ENCODE data around the gene GAP43. TPM values are rescaled to one million over a fixed set of nuclear protein-coding genes. Genes with fewer than 3 reads are reported as not detected.

Gene GAP43
- total RNA-seq, 6 experiments from 2014 or later = 0.09 TPM; not detected in 5

DNA sequence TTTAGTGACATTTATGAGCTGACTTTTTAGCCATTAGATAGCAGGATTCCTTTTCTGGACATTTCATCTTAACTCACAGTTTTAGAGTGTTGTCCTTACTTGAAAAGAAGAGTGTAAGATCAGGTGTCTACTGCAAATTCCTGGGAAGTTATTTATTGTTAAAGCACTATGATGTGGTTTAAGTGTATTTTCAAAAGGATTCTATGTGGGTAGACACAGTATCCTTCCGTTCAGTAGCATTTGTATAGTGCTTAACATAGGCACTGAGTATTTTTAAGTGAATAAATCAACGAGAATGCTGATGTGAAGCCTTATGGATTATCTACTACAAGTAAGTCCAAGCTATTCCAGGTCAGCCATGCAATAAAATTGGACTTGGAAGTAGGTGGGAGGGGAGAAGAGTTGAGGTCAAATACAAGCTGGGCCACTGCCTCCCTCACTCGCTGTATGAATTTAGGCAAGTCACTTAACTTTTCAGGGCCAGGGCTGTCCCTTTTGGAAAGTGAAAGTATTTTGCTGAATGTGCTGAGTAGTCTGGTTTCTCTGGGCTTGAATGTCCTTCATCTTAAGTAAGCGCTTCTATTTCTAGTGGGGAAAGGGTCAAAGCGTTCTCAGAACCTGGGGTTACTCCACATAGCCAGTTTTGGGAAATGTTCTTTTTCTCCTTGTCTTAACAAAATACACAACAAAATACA is 48.6 kb downstream of the GAP43 start:
- TF ChIP-seq, protein P1, sequence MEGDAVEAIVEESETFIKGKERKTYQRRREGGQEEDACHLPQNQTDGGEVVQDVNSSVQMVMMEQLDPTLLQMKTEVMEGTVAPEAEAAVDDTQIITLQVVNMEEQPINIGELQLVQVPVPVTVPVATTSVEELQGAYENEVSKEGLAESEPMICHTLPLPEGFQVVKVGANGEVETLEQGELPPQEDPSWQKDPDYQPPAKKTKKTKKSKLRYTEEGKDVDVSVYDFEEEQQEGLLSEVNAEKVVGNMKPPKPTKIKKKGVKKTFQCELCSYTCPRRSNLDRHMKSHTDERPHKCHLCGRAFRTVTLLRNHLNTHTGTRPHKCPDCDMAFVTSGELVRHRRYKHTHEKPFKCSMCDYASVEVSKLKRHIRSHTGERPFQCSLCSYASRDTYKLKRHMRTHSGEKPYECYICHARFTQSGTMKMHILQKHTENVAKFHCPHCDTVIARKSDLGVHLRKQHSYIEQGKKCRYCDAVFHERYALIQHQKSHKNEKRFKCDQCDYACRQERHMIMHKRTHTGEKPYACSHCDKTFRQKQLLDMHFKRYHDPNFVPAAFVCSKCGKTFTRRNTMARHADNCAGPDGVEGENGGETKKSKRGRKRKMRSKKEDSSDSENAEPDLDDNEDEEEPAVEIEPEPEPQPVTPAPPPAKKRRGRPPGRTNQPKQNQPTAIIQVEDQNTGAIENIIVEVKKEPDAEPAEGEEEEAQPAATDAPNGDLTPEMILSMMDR (IDR thresholded peaks at IDR 0.05) = no peak
- no peaks in the 10 kb centered on the region for H3K36me3 Mint-ChIP-seq (ENCODE audit: low read depth)
- DNase-seq = no peak
- H3K27ac Mint-ChIP-seq = no peak overlapping the region
- H3K4me1 Mint-ChIP-seq (ENCODE audit: low read depth) = peaks cover 6% of the 10 kb centered on the region; the same call in 1 of the 2 replicates
- H3K9me3 Mint-ChIP-seq = no peaks in the 10 kb centered on the region
- peak overlapping the region; percentile 51; the same call in 1 of the 2 replicates for H3K4me3 Mint-ChIP-seq
- H3K27me3 Mint-ChIP-seq (ENCODE audit: insufficient read depth) = peaks cover 11% of the 10 kb centered on the region

GRCh38 chr3:115673881-115674280 is 50.6 kb downstream of the GAP43 start:
- no peak overlapping the region for H3K4me3 Mint-ChIP-seq
- H3K4me1 Mint-ChIP-seq (ENCODE audit: low read depth) = no peaks in the 10 kb centered on the region
- no peak for DNase-seq
- no peaks in the 10 kb centered on the region for H3K9me3 Mint-ChIP-seq
- H3K27me3 Mint-ChIP-seq (ENCODE audit: insufficient read depth) = peaks cover 13% of the 10 kb centered on the region; the same call in 1 of the 2 replicates
- no peak overlapping the region for H3K27ac Mint-ChIP-seq
- H3K36me3 Mint-ChIP-seq (ENCODE audit: low read depth) = no peaks in the 10 kb centered on the region
- TF ChIP-seq, protein P1 (IDR thresholded peaks at IDR 0.05) = no peak

GRCh38 chr3:115676336-115676735 is 53.0 kb downstream of the GAP43 start:
- H3K4me3 Mint-ChIP-seq = no peak overlapping the region
- DNase-seq = no peak
- no peaks in the 10 kb centered on the region for H3K36me3 Mint-ChIP-seq (ENCODE audit: low read depth)
- no peaks in the 10 kb centered on the region for H3K4me1 Mint-ChIP-seq (ENCODE audit: low read depth)
- H3K27me3 Mint-ChIP-seq (ENCODE audit: insufficient read depth) = peaks cover 17% of the 10 kb centered on the region; the same call in 1 of the 2 replicates
- TF ChIP-seq, protein P1 (IDR thresholded peaks at IDR 0.05) = no peak
- H3K27ac Mint-ChIP-seq = no peak overlapping the region
- no peaks in the 10 kb centered on the region for H3K9me3 Mint-ChIP-seq

DNA sequence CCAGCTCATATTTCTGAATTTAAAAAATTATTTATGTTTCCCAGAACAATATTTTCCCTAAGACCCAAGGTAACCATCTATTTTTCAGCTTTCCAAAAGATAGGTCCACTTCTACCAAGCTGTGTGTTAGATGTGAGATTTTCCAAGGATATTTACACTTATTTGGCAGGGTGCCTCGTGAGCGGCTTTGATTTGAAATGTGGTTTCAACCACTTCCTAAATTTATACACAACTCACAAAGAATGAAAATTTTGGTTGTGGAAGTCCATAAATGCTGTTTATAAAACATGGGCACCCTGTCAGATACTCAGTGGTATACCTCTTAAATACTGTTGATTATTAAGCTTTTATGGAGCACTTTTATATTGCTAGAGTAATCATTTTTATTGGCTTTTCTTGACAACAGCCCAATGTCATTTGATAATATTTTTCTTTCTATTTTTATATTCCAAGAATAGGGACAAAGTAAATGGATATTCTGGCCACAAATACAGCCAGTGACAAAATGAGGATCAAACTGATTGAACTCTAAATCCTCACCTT is 57.6 kb downstream of the GAP43 start:
- no peaks in the 10 kb centered on the region for H3K36me3 Mint-ChIP-seq (ENCODE audit: low read depth)
- H3K27me3 Mint-ChIP-seq (ENCODE audit: insufficient read depth) = peaks cover 9% of the 10 kb centered on the region; the same call in 1 of the 2 replicates
- no peak for DNase-seq
- H3K4me1 Mint-ChIP-seq (ENCODE audit: low read depth) = no peaks in the 10 kb centered on the region
- H3K27ac Mint-ChIP-seq = no peak overlapping the region
- TF ChIP-seq, protein P1 (IDR thresholded peaks at IDR 0.05) = no peak
- H3K9me3 Mint-ChIP-seq = no peaks in the 10 kb centered on the region
- H3K4me3 Mint-ChIP-seq = no peak overlapping the region

- Mint-ChIP-seq H3K4me3 (no peak overlapping the region), H3K4me1 (ENCODE audit: low read depth) (no peaks in the 10 kb centered on the region), H3K36me3 (ENCODE audit: low read depth) (no peaks in the 10 kb centered on the region), H3K27ac (no peak overlapping the region), H3K9me3 (no peaks in the 10 kb centered on the region), H3K27me3 (ENCODE audit: insufficient read depth) (peaks cover 5% of the 10 kb centered on the region; the same call in 1 of the 2 replicates)
- TF ChIP-seq, protein P1 (IDR thresholded peaks at IDR 0.05) = no peak
- DNase-seq = no peak
Measured at GRCh38 chr3:115681736-115682135, 58.4 kb downstream of the GAP43 start.
